Trophoblast cell (in vitro differentiated cells and primary cell): ENCODE measurements around the gene FSTL4.

Experiments used
- DNase-seq, 2 donors: peaks; one replicate each; pipeline ENCODE4 v3.0.0-alpha.2; 2016
- H2AFZ ChIP-seq: 2 replicates; pipeline ENCODE4 v1.6.1; 2013; ENCODE audit warnings: low read length, moderate library complexity, mild to moderate bottlenecking; ENCODE audit not compliant: insufficient read depth, poor library complexity
- H2AK5ac ChIP-seq: 2 replicates; pipeline ENCODE4 v1.6.1; 2013; ENCODE audit warnings: mild to moderate bottlenecking, low read length
- H2BK120ac ChIP-seq: 2 replicates; pipeline ENCODE4 v1.6.1; 2013; ENCODE audit warnings: low read length, mild to moderate bottlenecking, moderate library complexity; ENCODE audit not compliant: insufficient read depth, poor library complexity
- H2BK12ac ChIP-seq: 2 replicates; pipeline ENCODE4 v1.6.1; 2013; ENCODE audit warnings: mild to moderate bottlenecking, low read length, moderate library complexity
- H2BK5ac ChIP-seq: 2 replicates; pipeline ENCODE4 v1.6.1; 2013; ENCODE audit warnings: low read length, low read depth, moderate library complexity, mild to moderate bottlenecking; ENCODE audit not compliant: poor library complexity
- H3K14ac ChIP-seq: 2 replicates; pipeline ENCODE4 v1.6.1; 2013; ENCODE audit warnings: mild to moderate bottlenecking, low read length
- H3K18ac ChIP-seq: 2 replicates; pipeline ENCODE4 v1.6.1; 2013; ENCODE audit warnings: mild to moderate bottlenecking, low read length
- H3K23ac ChIP-seq: 2 replicates; pipeline ENCODE4 v1.6.1; 2013; ENCODE audit warnings: low read length
- H3K27ac ChIP-seq: 2 replicates; pipeline ENCODE4 v1.5.1; 2013; ENCODE audit warnings: low read depth, mild to moderate bottlenecking, inconsistent platforms, low read length, moderate library complexity
- H3K27me3 ChIP-seq: 2 replicates; pipeline ENCODE4 v1.6.1; 2013; ENCODE audit warnings: inconsistent platforms, mild to moderate bottlenecking, low read length, moderate library complexity; ENCODE audit not compliant: insufficient read depth
- H3K36me3 ChIP-seq, 2 experiments: 1 replicate in 1 of 2; 2 replicates in 1 of 2; pipeline ENCODE4 v1.6.1; 2013; ENCODE audit warnings: low read length in 2 of 2, mild to moderate bottlenecking in 2 of 2, moderate library complexity in 1 of 2; ENCODE audit not compliant: insufficient read depth in 2 of 2, control insufficient read depth in 1 of 2
- H3K4ac ChIP-seq: 2 replicates; pipeline ENCODE4 v1.6.1; 2013; ENCODE audit warnings: low read depth, mild to moderate bottlenecking, low read length, moderate library complexity
- H3K4me1 ChIP-seq, 2 experiments: 1 replicate in 1 of 2; 2 replicates in 1 of 2; pipeline ENCODE4 v1.6.1; 2013; ENCODE audit warnings: low read length in 2 of 2, mild to moderate bottlenecking in 2 of 2, moderate library complexity in 1 of 2; ENCODE audit not compliant: insufficient read depth in 2 of 2, control insufficient read depth in 1 of 2
- H3K4me2 ChIP-seq: 2 replicates; pipeline ENCODE4 v1.6.1; 2013; ENCODE audit warnings: inconsistent platforms, mild to moderate bottlenecking, low read length, moderate library complexity
- H3K4me3 ChIP-seq: 2 replicates; pipeline ENCODE4 v1.5.1; 2013; ENCODE audit warnings: mild to moderate bottlenecking, low read depth, low read length, inconsistent platforms
- H3K79me1 ChIP-seq: one replicate; pipeline ENCODE4 v1.6.1; 2013; ENCODE audit warnings: low read length
- H3K79me2 ChIP-seq: 2 replicates; pipeline ENCODE4 v1.6.1; 2013; ENCODE audit warnings: low read length, mild to moderate bottlenecking; ENCODE audit not compliant: control insufficient read depth, insufficient read depth, poor library complexity
- H3K9ac ChIP-seq: 2 replicates; pipeline ENCODE4 v1.6.1; 2013; ENCODE audit warnings: mild to moderate bottlenecking, low read length
- H3K9me3 ChIP-seq: 2 replicates; pipeline ENCODE4 v1.6.1; 2013; ENCODE audit warnings: low read depth, mild to moderate bottlenecking, control low read depth, inconsistent platforms, low read length; ENCODE audit not compliant: insufficient read depth
- H4K12ac ChIP-seq: 2 replicates; pipeline ENCODE4 v1.6.1; 2013; ENCODE audit warnings: low read depth, mild to moderate bottlenecking, low read length, moderate library complexity
- H4K8ac ChIP-seq: 2 replicates; pipeline ENCODE4 v1.6.1; 2013; ENCODE audit warnings: low read depth, mild to moderate bottlenecking, low read length, moderate library complexity
- H4K91ac ChIP-seq: one replicate; pipeline ENCODE4 v1.6.1; 2013; ENCODE audit warnings: low read depth, mild to moderate bottlenecking, low read length, moderate library complexity
- WGBS: extraction: QIAGEN DNeasy Blood & Tissue Kit; methylation state at CpG from one replicate; pipeline ENCODE4 v1.1.7; 2013; ENCODE audit warnings: missing lambda C conversion rate; ENCODE audit not compliant: insufficient read length, insufficient coverage; ENCODE audit errors: extremely low coverage; 5-methylcytosine and 5-hydroxymethylcytosine counted together

Gene FSTL4

GRCh38 chr5:133232011-133232410, 380.3 kb downstream of the FSTL4 start:
- no peak overlapping the region for H2BK120ac ChIP-seq
- no peak overlapping the region for H3K9ac ChIP-seq
- H3K23ac ChIP-seq = no peak overlapping the region
- no peak overlapping the region for H2BK12ac ChIP-seq
- H3K18ac ChIP-seq = no peak overlapping the region
- H2AFZ ChIP-seq = no peak overlapping the region
- no peak overlapping the region for H4K12ac ChIP-seq
- H3K4me1 ChIP-seq = no peaks in the 10 kb centered on the region
- H3K4ac ChIP-seq = no peak overlapping the region
- no peak overlapping the region for H3K4me2 ChIP-seq
- H3K9me3 ChIP-seq = peaks cover 5% of the 10 kb centered on the region
- no peak overlapping the region for H4K8ac ChIP-seq
- peak in 1 of 2 donors; percentile 8 for DNase-seq
- H3K27ac ChIP-seq = no peak overlapping the region
- H3K79me2 ChIP-seq = no peaks in the 10 kb centered on the region
- no CpG with 5 or more reads among the region's 6 CpGs for WGBS
- no peak overlapping the region for H2AK5ac ChIP-seq
- H3K27me3 ChIP-seq = no peaks in the 10 kb centered on the region
- H3K36me3 ChIP-seq = no peaks in the 10 kb centered on the region
- no peak overlapping the region for H2BK5ac ChIP-seq
- no peak overlapping the region for H4K91ac ChIP-seq
- H3K79me1 ChIP-seq = no peaks in the 10 kb centered on the region
- no peak overlapping the region for H3K14ac ChIP-seq
- no peak overlapping the region for H3K4me3 ChIP-seq

- no peak overlapping the region for H3K9ac ChIP-seq
- no peak overlapping the region for H3K4me3 ChIP-seq
- no peak overlapping the region for H2BK120ac ChIP-seq
- H4K91ac ChIP-seq = no peak overlapping the region
- H3K27ac ChIP-seq = no peak overlapping the region
- no peak overlapping the region for H2AK5ac ChIP-seq
- no peak overlapping the region for H3K14ac ChIP-seq
- no peak overlapping the region for H3K4me2 ChIP-seq
- H2BK12ac ChIP-seq = no peak overlapping the region
- no peak overlapping the region for H4K12ac ChIP-seq
- no peak overlapping the region for H2AFZ ChIP-seq
- DNase-seq = no peak
- no peaks in the 10 kb centered on the region for H3K27me3 ChIP-seq
- H3K18ac ChIP-seq = no peak overlapping the region
- H3K23ac ChIP-seq = no peak overlapping the region
- no peaks in the 10 kb centered on the region for H3K4me1 ChIP-seq
- no CpG with 5 or more reads among the region's 9 CpGs for WGBS
- peaks cover 4% of the 10 kb centered on the region for H3K9me3 ChIP-seq
- no peaks in the 10 kb centered on the region for H3K36me3 ChIP-seq
- H3K79me1 ChIP-seq = no peaks in the 10 kb centered on the region
- H3K79me2 ChIP-seq = no peaks in the 10 kb centered on the region
- H2BK5ac ChIP-seq = no peak overlapping the region
- H3K4ac ChIP-seq = no peak overlapping the region
- H4K8ac ChIP-seq = no peak overlapping the region
These were observed 381.3 kb downstream of the FSTL4 start for GRCh38 chr5:133230823-133231578.

- no peak overlapping the region for H3K4me3 ChIP-seq
- H3K18ac ChIP-seq = no peak overlapping the region
- H2BK12ac ChIP-seq = no peak overlapping the region
- H3K9me3 ChIP-seq = peaks cover 2% of the 10 kb centered on the region
- no peak overlapping the region for H3K4me2 ChIP-seq
- no peak overlapping the region for H3K27ac ChIP-seq
- no peak overlapping the region for H2BK5ac ChIP-seq
- no peak overlapping the region for H4K91ac ChIP-seq
- no peaks in the 10 kb centered on the region for H3K79me1 ChIP-seq
- H3K27me3 ChIP-seq = no peaks in the 10 kb centered on the region
- H2BK120ac ChIP-seq = no peak overlapping the region
- no peak overlapping the region for H3K14ac ChIP-seq
- no peaks in the 10 kb centered on the region for H3K79me2 ChIP-seq
- H3K36me3 ChIP-seq = no peaks in the 10 kb centered on the region
- no peak overlapping the region for H4K8ac ChIP-seq
- no peak overlapping the region for H3K9ac ChIP-seq
- no peak overlapping the region for H2AFZ ChIP-seq
- H4K12ac ChIP-seq = no peak overlapping the region
- DNase-seq = no peak
- no peak overlapping the region for H3K23ac ChIP-seq
- H3K4me1 ChIP-seq = no peaks in the 10 kb centered on the region
- WGBS = no CpG with 5 or more reads among the region's 8 CpGs
- no peak overlapping the region for H3K4ac ChIP-seq
- no peak overlapping the region for H2AK5ac ChIP-seq
These were observed 382.2 kb downstream of the FSTL4 start for GRCh38 chr5:133229931-133230664.

GRCh38 chr5:133228316-133228715, 384.0 kb downstream of the FSTL4 start:
- H3K79me1 ChIP-seq = no peaks in the 10 kb centered on the region
- no peaks in the 10 kb centered on the region for H3K27me3 ChIP-seq
- no peak overlapping the region for H3K9ac ChIP-seq
- no peak overlapping the region for H3K4me2 ChIP-seq
- no peak overlapping the region for H3K23ac ChIP-seq
- no CpG with 5 or more reads among the region's 1 CpG for WGBS
- no peak overlapping the region for H2AK5ac ChIP-seq
- H3K79me2 ChIP-seq = no peaks in the 10 kb centered on the region
- H4K91ac ChIP-seq = no peak overlapping the region
- no peak overlapping the region for H3K14ac ChIP-seq
- no peak overlapping the region for H3K4ac ChIP-seq
- H2BK120ac ChIP-seq = no peak overlapping the region
- H2BK12ac ChIP-seq = no peak overlapping the region
- no peak overlapping the region for H3K4me3 ChIP-seq
- H4K12ac ChIP-seq = no peak overlapping the region
- H3K18ac ChIP-seq = no peak overlapping the region
- no peaks in the 10 kb centered on the region for H3K9me3 ChIP-seq
- DNase-seq = peak in 1 of 2 donors; percentile 9
- H3K4me1 ChIP-seq = no peaks in the 10 kb centered on the region
- no peaks in the 10 kb centered on the region for H3K36me3 ChIP-seq
- no peak overlapping the region for H3K27ac ChIP-seq
- no peak overlapping the region for H2BK5ac ChIP-seq
- H2AFZ ChIP-seq = no peak overlapping the region
- no peak overlapping the region for H4K8ac ChIP-seq
